HepG2 (cell line): ENCODE data around the gene GNRH2. TPM values are rescaled to one million over a fixed set of nuclear protein-coding genes. Genes with fewer than 3 reads are reported as not detected.
A peak's percentile ranks its signal among the peaks of the same experiment; 100 is the strongest.

Source experiments
- ATAC-seq: fragments of 200-7000 bp; cut with Tn5 transposase; 3 replicates; pipeline ENCODE4 v1.9.1; 2020; ENCODE audit warnings: mild to moderate bottlenecking, moderate library complexity
- BruUV-seq: library from RNA; stranded (reverse); fragments of 400-500 nt; replicated peaks from 2 replicates; lab custom pipeline; 2021; lab: Mats Ljungman, UMichigan
- CTCF ChIA-PET: fragments of 300-600 bp; formaldehyde crosslinking; extraction: SDS; loops from one replicate; lab custom pipeline; 2021; ENCODE audit warnings: low total read pairs, inconsistent platforms, low intra/inter-chr PET ratio; lab: Yijun Ruan, JAX
- POLR2A ChIA-PET: fragments of 350-600 bp; sonication (Branson Sonifier 250); formaldehyde crosslinking; loops from one replicate; lab custom pipeline; 2020; ENCODE audit warnings: antibody characterized with exemption, inconsistent platforms; lab: Yijun Ruan, JAX
- DNase-seq: peaks from one replicate; pipeline ENCODE4 v3.0.0-alpha.2; 2015; ENCODE audit warnings: low spot score
- FAIRE-seq: peaks from 3 replicates; lab custom pipeline; 2011; peaks lifted over from hg19 to GRCh38; lab: Jason Lieb, UNC
- H2AFZ ChIP-seq: one replicate; pipeline ENCODE4 v1.6.1; 2011; ENCODE audit warnings: low read length, inconsistent platforms
- H3K27ac ChIP-seq: fragments of 300-600 bp; 3 replicates; pipeline ENCODE4 v1.8.0; 2011; ENCODE audit warnings: mixed run types, mild to moderate bottlenecking, mixed read lengths, low read length, inconsistent platforms; ENCODE audit not compliant: insufficient read depth; ENCODE audit errors: extremely low read length
- H3K27me3 ChIP-seq, 2 experiments: fragments of 200-600 bp in 1 of 2; 2 replicates in 1 of 2; 3 replicates in 1 of 2; pipeline versions ENCODE4 v1.6.0 to v1.8.0; 2011; ENCODE audit warnings: low read length in 2 of 2, mild to moderate bottlenecking in 2 of 2, moderate library complexity in 2 of 2, inconsistent platforms in 1 of 2; ENCODE audit not compliant: insufficient read depth in 2 of 2, control insufficient read depth in 1 of 2
- H3K36me3 ChIP-seq, 2 experiments: fragments of 200-600 bp in 1 of 2; replicated peaks in 1 of 2; 2 replicates in 1 of 2; 3 replicates in 1 of 2; pipeline versions ENCODE4 v1.5.1 to v1.8.0; 2011; ENCODE audit warnings: low read length in 2 of 2, inconsistent platforms in 1 of 2; ENCODE audit not compliant: insufficient read depth in 2 of 2, control insufficient read depth in 1 of 2
- H3K4me1 ChIP-seq: 2 replicates; pipeline ENCODE4 v1.5.1; 2012; ENCODE audit warnings: low read length, inconsistent platforms; ENCODE audit not compliant: insufficient read depth
- H3K4me2 ChIP-seq: 2 replicates; pipeline ENCODE4 v1.6.0; 2011; ENCODE audit warnings: low read depth, low read length, inconsistent platforms
- H3K4me3 ChIP-seq, 3 experiments: fragments of 200-600 bp in 1 of 3; sonication (generic), shearing (Covaris generic) in 1 of 3; replicated peaks in 1 of 3; 2 replicates each; pipeline ENCODE4 v1.5.1; 2011 to 2016; ENCODE audit warnings: low read length in 3 of 3, inconsistent platforms in 2 of 3, low read depth in 2 of 3, mild to moderate bottlenecking in 2 of 3, control low read depth in 1 of 3, mixed read lengths in 1 of 3; ENCODE audit not compliant: insufficient read depth in 1 of 3
- H3K79me2 ChIP-seq: one replicate; pipeline ENCODE4 v1.6.1; 2011; ENCODE audit warnings: low read length, inconsistent platforms; ENCODE audit not compliant: insufficient read depth
- H3K9ac ChIP-seq: 2 replicates; pipeline ENCODE4 v1.6.0; 2011; ENCODE audit warnings: mild to moderate bottlenecking, low read depth, low read length, inconsistent platforms; ENCODE audit not compliant: insufficient read depth
- H3K9me3 ChIP-seq: 2 replicates; pipeline ENCODE4 v1.5.1; 2012; ENCODE audit warnings: mild to moderate bottlenecking, low read length
- H4K20me1 ChIP-seq: 2 replicates; pipeline ENCODE4 v1.6.0; 2011; ENCODE audit warnings: inconsistent platforms, mild to moderate bottlenecking, low read length, moderate library complexity; ENCODE audit not compliant: insufficient read depth
- GABPB1 ChIP-seq: IDR thresholded peaks from 2 replicates; pipeline ENCODE4 v1.6.1; 2016; ENCODE audit warnings: mild to moderate bottlenecking, missing genetic modification reagents, moderate library complexity, missing compliant biosample characterization
- JARID2 ChIP-seq: sonication (generic); formaldehyde crosslinking; IDR thresholded peaks from 2 replicates; pipeline ENCODE4 v1.8.1; 2023; ENCODE audit warnings: missing genetic modification reagents, inconsistent platforms; ENCODE audit not compliant: insufficient replicate concordance
- KLF6 ChIP-seq: IDR thresholded peaks from 2 replicates; pipeline ENCODE4 v1.8.0; 2016; ENCODE audit warnings: missing biosample characterization, missing genetic modification reagents
- MED8 ChIP-seq: sonication (generic); formaldehyde crosslinking; IDR thresholded peaks from 2 replicates; pipeline ENCODE4 v1.8.1; 2023; ENCODE audit warnings: mild to moderate bottlenecking, missing genetic modification reagents; ENCODE audit not compliant: insufficient replicate concordance
- MXD1 ChIP-seq: sonication (generic); formaldehyde crosslinking; IDR thresholded peaks from 2 replicates; pipeline ENCODE4 v1.4.0; 2020; ENCODE audit warnings: mild to moderate bottlenecking, missing genetic modification reagents
- PLSCR1 ChIP-seq: sonication (generic); formaldehyde crosslinking; IDR thresholded peaks from 2 replicates; pipeline ENCODE4 v1.5.0; 2020; ENCODE audit warnings: missing genetic modification reagents, mild to moderate bottlenecking, borderline replicate concordance
- SRSF1 ChIP-seq: fragments of 200-400 bp; formaldehyde crosslinking; optimal IDR thresholded peaks from 2 replicates; pipeline ENCODE3; 2017; ENCODE audit warnings: mild to moderate bottlenecking, low read depth, low read length, moderate library complexity
- ZBTB4 ChIP-seq: sonication (generic); formaldehyde crosslinking; IDR thresholded peaks from 2 replicates; pipeline ENCODE4 v1.4.0; 2020; ENCODE audit warnings: missing genetic modification reagents, mild to moderate bottlenecking, borderline replicate concordance
- WGBS: methylation state at CpG from one replicate; pipeline ENCODE4 v1.1.6; 2017; ENCODE audit warnings: low lambda C conversion rate; 5-methylcytosine and 5-hydroxymethylcytosine counted together
- in situ Hi-C: cut with HindIII; loops from 2 replicates; pipeline ENCODE4 v1.10.0; 2017; ENCODE audit warnings: low pct_unique_long_range_greater_than_20kb; ENCODE audit not compliant: extremely low pct_ligation_motif_present
- intact Hi-C: fragments of 100-400 bp; cut with micrococcal nuclease; formaldehyde crosslinking; loops from one replicate; pipeline ENCODE4 v1.10.0; 2022; ENCODE audit not compliant: unreplicated experiment
- polyA plus RNA-seq, 8 experiments: library from polyadenylated mRNA; depleted of rRNA in 3 of 8; stranded (reverse) in 7 of 8; unstranded in 1 of 8; fragments of >200 nt; fragmentation: Illumina TruSeq in 4 of 8; extraction: Trizol in 4 of 8; gene quantifications; 2 replicates each; pipeline versions ENCODE4 v1.2.1 to v1.2.3, GENCODE V29; 2011 to 2016; ENCODE audit warnings: low read depth in 4 of 8, missing spikeins in 1 of 8, mixed read lengths in 1 of 8; ENCODE audit not compliant: insufficient read depth in 1 of 8
- total RNA-seq, 5 experiments: library from RNA; depleted of rRNA; stranded (reverse); fragments of >200 nt; fragmentation: Illumina TruSeq; extraction: Trizol; gene quantifications; 2 replicates each; pipeline ENCODE4 v1.2.3, GENCODE V29; 2016; ENCODE audit warnings: low read depth in 1 of 5
- TF ChIP-seq, protein P1 (sequence below): IDR thresholded peaks from 2 replicates; pipeline ENCODE4 v1.6.1; 2012; ENCODE audit warnings: inconsistent platforms
- TF ChIP-seq, protein P2 (sequence below): sonication (generic); formaldehyde crosslinking; IDR thresholded peaks from 2 replicates; pipeline ENCODE4 v1.9.0; 2021; ENCODE audit warnings: mild to moderate bottlenecking, missing genetic modification reagents

Gene GNRH2
- total and polyA plus RNA-seq, 2 of the 13 experiments (the other 11 are each of a cell fraction or from before 2014, with no cell fraction given), result 0.28 TPM; not detected in 1

DNA sequence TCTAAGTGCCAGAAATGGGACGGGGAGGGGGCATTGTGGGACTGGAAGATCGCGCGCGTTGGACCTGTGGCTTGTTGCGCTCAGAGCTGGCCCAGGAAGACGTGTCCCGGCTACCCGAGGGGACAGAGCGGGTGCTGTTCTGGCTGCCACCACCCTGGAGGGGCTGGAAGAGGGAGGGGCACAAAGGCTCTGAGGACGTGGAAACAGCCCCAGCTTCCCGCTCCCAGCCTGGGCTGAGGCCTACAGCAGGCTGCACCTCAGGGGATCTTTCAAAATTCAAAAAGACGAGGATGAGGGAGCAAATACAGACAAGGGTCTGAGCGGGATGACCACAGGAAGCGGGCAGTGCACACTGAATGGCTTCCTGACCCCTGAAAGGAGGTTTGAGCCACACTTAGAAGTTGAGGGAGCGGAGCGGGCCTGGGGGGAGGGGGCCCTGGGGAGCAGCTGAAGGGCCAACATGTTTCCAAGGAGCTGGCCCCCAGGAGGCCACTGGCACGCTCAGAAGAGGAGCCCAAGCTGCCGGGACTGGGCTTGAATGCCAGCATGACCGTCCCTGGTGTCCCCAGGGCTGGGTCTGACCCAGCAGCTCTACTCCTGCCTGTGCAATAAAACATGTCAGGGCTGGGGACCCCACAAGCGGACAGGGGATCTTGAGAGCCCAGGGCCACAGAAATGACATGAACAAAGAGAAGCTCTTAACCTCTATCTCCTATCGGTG, 29.3 kb downstream of the GNRH2 start:
- Histone ChIP-seq H3K79me2 (no peaks in the 10 kb centered on the region), H3K9me3 (no peaks in the 10 kb centered on the region), H3K9ac (peak overlapping the region; percentile 27), H3K27me3 (peaks cover 2 to 12% of the 10 kb centered on the region in 2 experiments; a peak in 2 of 5 replicates), H4K20me1 (no peaks in the 10 kb centered on the region), H2AFZ (no peak overlapping the region), H3K36me3 (no peaks in the 10 kb centered on the region), H3K4me2 (peak overlapping the region; percentile 51), H3K4me3 (peak overlapping the region in 2 of 3 experiments; percentile 7 to 41; a peak in 2 of 6 replicates), H3K4me1 (peaks cover 71% of the 10 kb centered on the region), H3K27ac (no peak overlapping the region)
- ATAC-seq (peak; percentile 10), FAIRE-seq (no peak), DNase-seq (no peak)
- intact Hi-C loops (no loop called here), in situ Hi-C loops (no loop called here)
- CTCF ChIA-PET, result no interaction called here
- WGBS, result 65% methylated on average over 22 of the region's 22 CpGs
- BruUV-seq, result no TSS peak
- POLR2A ChIA-PET, result no interaction called here
- TF ChIP-seq GABPB1 (CRISPR knock-in tag), result peak; percentile 12; the same call in 1 of the 2 replicates
- TF ChIP-seq PLSCR1, result no peak
- TF ChIP-seq MED8 (CRISPR knock-in tag), result no peak
- TF ChIP-seq ZBTB4, result peak; percentile 68; the same call in 1 of the 2 replicates
- TF ChIP-seq MXD1 (CRISPR knock-in tag), result 0 out of 2 replicates have a peak, but pooled peaks have one; percentile 20
- TF ChIP-seq, protein P1, sequence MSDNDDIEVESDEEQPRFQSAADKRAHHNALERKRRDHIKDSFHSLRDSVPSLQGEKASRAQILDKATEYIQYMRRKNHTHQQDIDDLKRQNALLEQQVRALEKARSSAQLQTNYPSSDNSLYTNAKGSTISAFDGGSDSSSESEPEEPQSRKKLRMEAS, result no peak
- TF ChIP-seq SRSF1, result no peak
- TF ChIP-seq, protein P2, sequence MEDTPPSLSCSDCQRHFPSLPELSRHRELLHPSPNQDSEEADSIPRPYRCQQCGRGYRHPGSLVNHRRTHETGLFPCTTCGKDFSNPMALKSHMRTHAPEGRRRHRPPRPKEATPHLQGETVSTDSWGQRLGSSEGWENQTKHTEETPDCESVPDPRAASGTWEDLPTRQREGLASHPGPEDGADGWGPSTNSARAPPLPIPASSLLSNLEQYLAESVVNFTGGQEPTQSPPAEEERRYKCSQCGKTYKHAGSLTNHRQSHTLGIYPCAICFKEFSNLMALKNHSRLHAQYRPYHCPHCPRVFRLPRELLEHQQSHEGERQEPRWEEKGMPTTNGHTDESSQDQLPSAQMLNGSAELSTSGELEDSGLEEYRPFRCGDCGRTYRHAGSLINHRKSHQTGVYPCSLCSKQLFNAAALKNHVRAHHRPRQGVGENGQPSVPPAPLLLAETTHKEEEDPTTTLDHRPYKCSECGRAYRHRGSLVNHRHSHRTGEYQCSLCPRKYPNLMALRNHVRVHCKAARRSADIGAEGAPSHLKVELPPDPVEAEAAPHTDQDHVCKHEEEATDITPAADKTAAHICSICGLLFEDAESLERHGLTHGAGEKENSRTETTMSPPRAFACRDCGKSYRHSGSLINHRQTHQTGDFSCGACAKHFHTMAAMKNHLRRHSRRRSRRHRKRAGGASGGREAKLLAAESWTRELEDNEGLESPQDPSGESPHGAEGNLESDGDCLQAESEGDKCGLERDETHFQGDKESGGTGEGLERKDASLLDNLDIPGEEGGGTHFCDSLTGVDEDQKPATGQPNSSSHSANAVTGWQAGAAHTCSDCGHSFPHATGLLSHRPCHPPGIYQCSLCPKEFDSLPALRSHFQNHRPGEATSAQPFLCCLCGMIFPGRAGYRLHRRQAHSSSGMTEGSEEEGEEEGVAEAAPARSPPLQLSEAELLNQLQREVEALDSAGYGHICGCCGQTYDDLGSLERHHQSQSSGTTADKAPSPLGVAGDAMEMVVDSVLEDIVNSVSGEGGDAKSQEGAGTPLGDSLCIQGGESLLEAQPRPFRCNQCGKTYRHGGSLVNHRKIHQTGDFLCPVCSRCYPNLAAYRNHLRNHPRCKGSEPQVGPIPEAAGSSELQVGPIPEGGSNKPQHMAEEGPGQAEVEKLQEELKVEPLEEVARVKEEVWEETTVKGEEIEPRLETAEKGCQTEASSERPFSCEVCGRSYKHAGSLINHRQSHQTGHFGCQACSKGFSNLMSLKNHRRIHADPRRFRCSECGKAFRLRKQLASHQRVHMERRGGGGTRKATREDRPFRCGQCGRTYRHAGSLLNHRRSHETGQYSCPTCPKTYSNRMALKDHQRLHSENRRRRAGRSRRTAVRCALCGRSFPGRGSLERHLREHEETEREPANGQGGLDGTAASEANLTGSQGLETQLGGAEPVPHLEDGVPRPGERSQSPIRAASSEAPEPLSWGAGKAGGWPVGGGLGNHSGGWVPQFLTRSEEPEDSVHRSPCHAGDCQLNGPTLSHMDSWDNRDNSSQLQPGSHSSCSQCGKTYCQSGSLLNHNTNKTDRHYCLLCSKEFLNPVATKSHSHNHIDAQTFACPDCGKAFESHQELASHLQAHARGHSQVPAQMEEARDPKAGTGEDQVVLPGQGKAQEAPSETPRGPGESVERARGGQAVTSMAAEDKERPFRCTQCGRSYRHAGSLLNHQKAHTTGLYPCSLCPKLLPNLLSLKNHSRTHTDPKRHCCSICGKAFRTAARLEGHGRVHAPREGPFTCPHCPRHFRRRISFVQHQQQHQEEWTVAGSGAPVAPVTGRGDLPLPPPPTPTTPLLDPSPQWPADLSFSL (CRISPR knock-in tag), result no peak
- 0 out of 2 replicates have a peak, but pooled peaks have one; percentile 36 for TF ChIP-seq KLF6
- TF ChIP-seq JARID2 (CRISPR knock-in tag), result no peak
